ENCODE results near the gene NEURL3.
"Not testable (repeated sequence)": the region's sequence is repeated elsewhere in the genome, so short reads cannot be mapped to it uniquely, and the experiment has no call there.

Gene NEURL3

GRCh38 chr2:96463119-96463518, 42.0 kb downstream of the NEURL3 start:
- FAIRE-seq (no peak), DNase-seq (ENCODE audit: insufficient read length, low spot score) (no peak)
- no peak for TF ChIP-seq CTCF (IDR thresholded peaks at IDR 0.05; ENCODE audit: insufficient read depth, missing control alignments)

GRCh38 chr2:96461616-96462015, 43.5 kb downstream of the NEURL3 start:
- FAIRE-seq; DNase-seq (ENCODE audit: insufficient read length, low spot score): not testable (repeated sequence)

GRCh38 chr2:96452053-96452452, 53.1 kb downstream of the NEURL3 start:
- FAIRE-seq (no peak), DNase-seq (ENCODE audit: insufficient read length, low spot score) (no peak)
- TF ChIP-seq CTCF (IDR thresholded peaks at IDR 0.05; ENCODE audit: insufficient read depth, missing control alignments): no peak

GRCh38 chr2:96449637-96450036, 55.5 kb downstream of the NEURL3 start:
- no peak for TF ChIP-seq CTCF (IDR thresholded peaks at IDR 0.05; ENCODE audit: insufficient read depth, missing control alignments)

GRCh38 chr2:96449174-96449573, 56.0 kb downstream of the NEURL3 start:
- DNase-seq (ENCODE audit: insufficient read length, low spot score) (no peak), FAIRE-seq (no peak)

More at GRCh38 chr2:96449637-96450036, 55.5 kb downstream of the NEURL3 start:
- DNase-seq (ENCODE audit: insufficient read length, low spot score) (no peak), FAIRE-seq (no peak)

GRCh38 chr2:96447726-96448125, 57.4 kb downstream of the NEURL3 start:
- no peak for TF ChIP-seq CTCF (IDR thresholded peaks at IDR 0.05; ENCODE audit: insufficient read depth, missing control alignments)
- DNase-seq (ENCODE audit: insufficient read length, low spot score): no peak
- FAIRE-seq: no peak

More at GRCh38 chr2:96449174-96449573, 56.0 kb downstream of the NEURL3 start:
- no peak for TF ChIP-seq CTCF (IDR thresholded peaks at IDR 0.05; ENCODE audit: insufficient read depth, missing control alignments)
